GM12878 (cell line): ENCODE measurements around the gene TPGS1. TPM values are rescaled to one million over a fixed set of nuclear protein-coding genes. Genes with fewer than 3 reads are reported as not detected.

ENCODE experiments used
- ATF7 ChIP-seq: fragments of 450-650 bp; IDR thresholded peaks from 2 replicates; pipeline ENCODE4 v1.6.1; 2016; ENCODE audit warnings: low read depth, mild to moderate bottlenecking
- BCL3 ChIP-seq: IDR thresholded peaks from 2 replicates; pipeline ENCODE4 v1.6.1; 2011; ENCODE audit warnings: borderline replicate concordance, low read depth, mild to moderate bottlenecking, moderate library complexity, low read length; ENCODE audit not compliant: insufficient read depth, poor library complexity, severe bottlenecking
- BMI1 ChIP-seq: fragments of 450-650 bp; IDR thresholded peaks from 2 replicates; pipeline ENCODE4 v1.6.1; 2016; ENCODE audit warnings: mild to moderate bottlenecking, moderate library complexity, borderline replicate concordance
- CREB1 ChIP-seq: IDR thresholded peaks from 2 replicates; pipeline ENCODE4 v1.6.1; 2012; ENCODE audit warnings: low read depth, mild to moderate bottlenecking, inconsistent platforms
- EED ChIP-seq: sonication (generic); IDR thresholded peaks from 2 replicates; pipeline ENCODE4 v1.6.1; 2016; ENCODE audit warnings: antibody characterized with exemption, low read depth
- EGR1 ChIP-seq, 2 experiments: IDR thresholded peaks; 1 replicate in 1 of 2; 2 replicates in 1 of 2; pipeline ENCODE4 v1.6.1; 2011 to 2012; ENCODE audit warnings: low read depth in 2 of 2, low read length in 2 of 2, borderline replicate concordance in 1 of 2, mild to moderate bottlenecking in 1 of 2, moderate library complexity in 1 of 2
- HDAC6 ChIP-seq: fragments of 200-600 bp; sonication (generic); IDR thresholded peaks from one replicate; pipeline ENCODE4 v1.8.0; 2017; ENCODE audit warnings: antibody characterized with exemption; ENCODE audit not compliant: unreplicated experiment
- MEF2B ChIP-seq: fragments of 450-650 bp; IDR thresholded peaks from 2 replicates; pipeline ENCODE4 v1.6.1; 2018; ENCODE audit warnings: mild to moderate bottlenecking, moderate library complexity; ENCODE audit not compliant: partially characterized antibody, poor library complexity, severe bottlenecking
- NBN ChIP-seq: fragments of 450-650 bp; IDR thresholded peaks from 2 replicates; pipeline ENCODE4 v1.6.1; 2016
- NR2F1 ChIP-seq: fragments of 450-650 bp; conservative IDR thresholded peaks from 2 replicates; pipeline ENCODE4 v1.6.1; 2017; ENCODE audit warnings: mild to moderate bottlenecking
- PAX8 ChIP-seq: fragments of 450-650 bp; IDR thresholded peaks from 2 replicates; pipeline ENCODE4 v1.6.1; 2017; ENCODE audit warnings: mild to moderate bottlenecking, moderate library complexity
- POU2F2 ChIP-seq: IDR thresholded peaks from 3 replicates; pipeline ENCODE4 v1.6.1; 2011; ENCODE audit warnings: low read depth, mild to moderate bottlenecking, low read length, borderline replicate concordance
- RB1 ChIP-seq: fragments of 450-650 bp; formaldehyde crosslinking; IDR thresholded peaks from 2 replicates; pipeline ENCODE4 v1.6.1; 2017; ENCODE audit warnings: mild to moderate bottlenecking, borderline replicate concordance
- TCF12 ChIP-seq: IDR thresholded peaks from 2 replicates; pipeline ENCODE4 v1.6.1; 2011; ENCODE audit warnings: low read depth, mild to moderate bottlenecking, low read length
- polyA plus RNA-seq, 11 experiments: library from polyadenylated mRNA; depleted of rRNA in 4 of 11; unstranded in 6 of 11; stranded (reverse) in 5 of 11; fragments of >200 nt; fragmentation: Nextera tagmentation in 4 of 11; fragmentation: Illumina TruSeq in 1 of 11; extraction: Ambion mirVana in 4 of 11; extraction: Trizol in 1 of 11; gene quantifications; 1 replicate in 1 of 11; 2 replicates in 10 of 11; pipeline versions ENCODE4 v1.2.1 to v1.2.3, GENCODE V29; 2011 to 2016; ENCODE audit warnings: inconsistent platforms in 2 of 11, missing spikeins in 2 of 11, low read depth in 1 of 11
- total RNA-seq, 4 experiments: library from RNA; depleted of rRNA in 3 of 4; stranded (reverse); fragments of >200 nt in 3 of 4; fragmentation: Illumina TruSeq in 1 of 4; extraction: Trizol in 1 of 4; gene quantifications; 2 replicates each; pipeline versions ENCODE4 v1.2.1 to v1.2.3, GENCODE V29; 2013 to 2021
- TF ChIP-seq, protein P1 (sequence below): fragments of 450-650 bp; IDR thresholded peaks from 2 replicates; pipeline ENCODE4 v1.6.1; 2016; ENCODE audit warnings: mild to moderate bottlenecking
- TF ChIP-seq, protein P2 (sequence below): fragments of 150-350 bp; IDR thresholded peaks from 2 replicates; pipeline ENCODE4 v1.6.1; 2014; ENCODE audit warnings: mild to moderate bottlenecking, low read depth, low read length
- TF ChIP-seq, protein P3 (sequence below): IDR thresholded peaks from 2 replicates; pipeline ENCODE4 v1.6.1; 2012; ENCODE audit warnings: low read length, inconsistent platforms
- TF ChIP-seq, protein P4 (sequence below): fragments of 450-650 bp; IDR thresholded peaks from 2 replicates; pipeline ENCODE4 v1.6.1; 2017; ENCODE audit warnings: mild to moderate bottlenecking, moderate library complexity
- TF ChIP-seq, protein P5 (sequence below): IDR thresholded peaks from 2 replicates; pipeline ENCODE4 v1.6.1; 2012; ENCODE audit warnings: low read depth, low read length, improper control_type of control experiment

TPGS1 gene
- total and polyA plus RNA-seq, 10 of the 15 experiments (the other 5 are each of a cell fraction or from before 2014, with no cell fraction given): 0.24 to 24.7 (median 7.7) TPM; not detected in 2

GRCh38 chr19:506404-507285 lies 652 bp upstream of the TPGS1 start (continued):
- TF ChIP-seq, protein P1, sequence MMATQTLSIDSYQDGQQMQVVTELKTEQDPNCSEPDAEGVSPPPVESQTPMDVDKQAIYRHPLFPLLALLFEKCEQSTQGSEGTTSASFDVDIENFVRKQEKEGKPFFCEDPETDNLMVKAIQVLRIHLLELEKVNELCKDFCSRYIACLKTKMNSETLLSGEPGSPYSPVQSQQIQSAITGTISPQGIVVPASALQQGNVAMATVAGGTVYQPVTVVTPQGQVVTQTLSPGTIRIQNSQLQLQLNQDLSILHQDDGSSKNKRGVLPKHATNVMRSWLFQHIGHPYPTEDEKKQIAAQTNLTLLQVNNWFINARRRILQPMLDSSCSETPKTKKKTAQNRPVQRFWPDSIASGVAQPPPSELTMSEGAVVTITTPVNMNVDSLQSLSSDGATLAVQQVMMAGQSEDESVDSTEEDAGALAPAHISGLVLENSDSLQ: peak; percentile 76
- TF ChIP-seq, protein P2, sequence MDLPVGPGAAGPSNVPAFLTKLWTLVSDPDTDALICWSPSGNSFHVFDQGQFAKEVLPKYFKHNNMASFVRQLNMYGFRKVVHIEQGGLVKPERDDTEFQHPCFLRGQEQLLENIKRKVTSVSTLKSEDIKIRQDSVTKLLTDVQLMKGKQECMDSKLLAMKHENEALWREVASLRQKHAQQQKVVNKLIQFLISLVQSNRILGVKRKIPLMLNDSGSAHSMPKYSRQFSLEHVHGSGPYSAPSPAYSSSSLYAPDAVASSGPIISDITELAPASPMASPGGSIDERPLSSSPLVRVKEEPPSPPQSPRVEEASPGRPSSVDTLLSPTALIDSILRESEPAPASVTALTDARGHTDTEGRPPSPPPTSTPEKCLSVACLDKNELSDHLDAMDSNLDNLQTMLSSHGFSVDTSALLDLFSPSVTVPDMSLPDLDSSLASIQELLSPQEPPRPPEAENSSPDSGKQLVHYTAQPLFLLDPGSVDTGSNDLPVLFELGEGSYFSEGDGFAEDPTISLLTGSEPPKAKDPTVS: no peak
- TF ChIP-seq NBN: peak; percentile 78
- TF ChIP-seq EED: peak; percentile 21; the same call in 1 of the 2 replicates
- peak; percentile 89; the same call in 2 of the 3 replicates for TF ChIP-seq POU2F2
- TF ChIP-seq, protein P3, sequence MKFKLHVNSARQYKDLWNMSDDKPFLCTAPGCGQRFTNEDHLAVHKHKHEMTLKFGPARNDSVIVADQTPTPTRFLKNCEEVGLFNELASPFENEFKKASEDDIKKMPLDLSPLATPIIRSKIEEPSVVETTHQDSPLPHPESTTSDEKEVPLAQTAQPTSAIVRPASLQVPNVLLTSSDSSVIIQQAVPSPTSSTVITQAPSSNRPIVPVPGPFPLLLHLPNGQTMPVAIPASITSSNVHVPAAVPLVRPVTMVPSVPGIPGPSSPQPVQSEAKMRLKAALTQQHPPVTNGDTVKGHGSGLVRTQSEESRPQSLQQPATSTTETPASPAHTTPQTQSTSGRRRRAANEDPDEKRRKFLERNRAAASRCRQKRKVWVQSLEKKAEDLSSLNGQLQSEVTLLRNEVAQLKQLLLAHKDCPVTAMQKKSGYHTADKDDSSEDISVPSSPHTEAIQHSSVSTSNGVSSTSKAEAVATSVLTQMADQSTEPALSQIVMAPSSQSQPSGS: no peak
- TF ChIP-seq ATF7: no peak
- peak; percentile 89 for TF ChIP-seq NR2F1
- peak; percentile 88; the same call in 1 of the 2 replicates for TF ChIP-seq RB1
- peak; percentile 34 for TF ChIP-seq BCL3
- peak; percentile 48; the same call in 1 of the 2 replicates for TF ChIP-seq CREB1
- TF ChIP-seq BMI1: peak; percentile 96
- TF ChIP-seq, protein P4, sequence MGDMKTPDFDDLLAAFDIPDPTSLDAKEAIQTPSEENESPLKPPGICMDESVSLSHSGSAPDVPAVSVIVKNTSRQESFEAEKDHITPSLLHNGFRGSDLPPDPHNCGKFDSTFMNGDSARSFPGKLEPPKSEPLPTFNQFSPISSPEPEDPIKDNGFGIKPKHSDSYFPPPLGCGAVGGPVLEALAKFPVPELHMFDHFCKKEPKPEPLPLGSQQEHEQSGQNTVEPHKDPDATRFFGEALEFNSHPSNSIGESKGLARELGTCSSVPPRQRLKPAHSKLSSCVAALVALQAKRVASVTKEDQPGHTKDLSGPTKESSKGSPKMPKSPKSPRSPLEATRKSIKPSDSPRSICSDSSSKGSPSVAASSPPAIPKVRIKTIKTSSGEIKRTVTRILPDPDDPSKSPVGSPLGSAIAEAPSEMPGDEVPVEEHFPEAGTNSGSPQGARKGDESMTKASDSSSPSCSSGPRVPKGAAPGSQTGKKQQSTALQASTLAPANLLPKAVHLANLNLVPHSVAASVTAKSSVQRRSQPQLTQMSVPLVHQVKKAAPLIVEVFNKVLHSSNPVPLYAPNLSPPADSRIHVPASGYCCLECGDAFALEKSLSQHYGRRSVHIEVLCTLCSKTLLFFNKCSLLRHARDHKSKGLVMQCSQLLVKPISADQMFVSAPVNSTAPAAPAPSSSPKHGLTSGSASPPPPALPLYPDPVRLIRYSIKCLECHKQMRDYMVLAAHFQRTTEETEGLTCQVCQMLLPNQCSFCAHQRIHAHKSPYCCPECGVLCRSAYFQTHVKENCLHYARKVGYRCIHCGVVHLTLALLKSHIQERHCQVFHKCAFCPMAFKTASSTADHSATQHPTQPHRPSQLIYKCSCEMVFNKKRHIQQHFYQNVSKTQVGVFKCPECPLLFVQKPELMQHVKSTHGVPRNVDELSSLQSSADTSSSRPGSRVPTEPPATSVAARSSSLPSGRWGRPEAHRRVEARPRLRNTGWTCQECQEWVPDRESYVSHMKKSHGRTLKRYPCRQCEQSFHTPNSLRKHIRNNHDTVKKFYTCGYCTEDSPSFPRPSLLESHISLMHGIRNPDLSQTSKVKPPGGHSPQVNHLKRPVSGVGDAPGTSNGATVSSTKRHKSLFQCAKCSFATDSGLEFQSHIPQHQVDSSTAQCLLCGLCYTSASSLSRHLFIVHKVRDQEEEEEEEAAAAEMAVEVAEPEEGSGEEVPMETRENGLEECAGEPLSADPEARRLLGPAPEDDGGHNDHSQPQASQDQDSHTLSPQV: 0 out of 2 replicates have a peak, but pooled peaks have one; percentile 39
- peak; percentile 85 for TF ChIP-seq MEF2B
- no peak for TF ChIP-seq PAX8
- no peak for TF ChIP-seq EGR1 (IDR thresholded peaks at IDR 0.05; ENCODE audit: borderline replicate concordance in 1 of 2, low read depth in 2 of 2, low read length in 2 of 2)
- no peak for TF ChIP-seq HDAC6
- peak; percentile 46; the same call in 1 of the 2 replicates for TF ChIP-seq TCF12
- TF ChIP-seq, protein P5, sequence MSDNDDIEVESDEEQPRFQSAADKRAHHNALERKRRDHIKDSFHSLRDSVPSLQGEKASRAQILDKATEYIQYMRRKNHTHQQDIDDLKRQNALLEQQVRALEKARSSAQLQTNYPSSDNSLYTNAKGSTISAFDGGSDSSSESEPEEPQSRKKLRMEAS: no peak
